ENCODE results near the gene DHCR24. TPM values are rescaled to one million over a fixed set of nuclear protein-coding genes. Genes with fewer than 3 reads are reported as not detected.

The DHCR24 gene
- total and polyA plus RNA-seq, 2 experiments from 2014 or later, result 124 to 453 TPM

- no peaks in the 10 kb centered on the region for H3K27me3 Mint-ChIP-seq (ENCODE audit: insufficient read depth, low read depth, poor library complexity)
- H3K36me3 Mint-ChIP-seq (ENCODE audit: low read depth), result peaks cover 13% of the 10 kb centered on the region; the same call in 2 of the 3 replicates
- Histone ChIP-seq H3K9me2 (ENCODE audit: insufficient read depth) (no peaks in the 10 kb centered on the region), H3K4me1 (ENCODE audit: insufficient read depth) (no peaks in the 10 kb centered on the region), H3F3A (replicated peaks; ENCODE audit: low read depth) (no peaks in the 10 kb centered on the region), H3K27ac (ENCODE audit: low read depth) (no peak overlapping the region), H2AFZ (no peak overlapping the region), H3K4me3 (no peak overlapping the region), H3K4me2 (no peak overlapping the region), H3K27me3 (ENCODE audit: insufficient read depth) (no peaks in the 10 kb centered on the region), H3K79me2 (replicated peaks; ENCODE audit: insufficient read depth) (no peaks in the 10 kb centered on the region), H4K20me1 (replicated peaks; ENCODE audit: insufficient read depth) (no peaks in the 10 kb centered on the region), H3K36me3 (ENCODE audit: insufficient read depth) (no peaks in the 10 kb centered on the region)
- H3K4me1 Mint-ChIP-seq, result no peaks in the 10 kb centered on the region
- peaks cover 32% of the 10 kb centered on the region for H3K9me3 Mint-ChIP-seq
- ATAC-seq, result no peak
- H3K4me3 Mint-ChIP-seq, result no peak overlapping the region
- TF ChIP-seq ZNF462 (CRISPR knock-in tag; IDR thresholded peaks at IDR 0.05) (no peak), JUNB (IDR thresholded peaks at IDR 0.05; ENCODE audit: unreplicated experiment) (no peak), POLR2AphosphoS5 (IDR thresholded peaks at IDR 0.05; ENCODE audit: low read depth) (no peak), NANOG (IDR thresholded peaks at IDR 0.05; ENCODE audit: borderline replicate concordance) (no peak), ZNF114 (CRISPR knock-in tag; IDR thresholded peaks at IDR 0.05) (no peak), CREB1 (CRISPR knock-in tag; IDR thresholded peaks at IDR 0.05; ENCODE audit: low read depth) (no peak), STAT1 (IDR thresholded peaks at IDR 0.05; ENCODE audit: unreplicated experiment) (no peak), CTCF (conservative IDR thresholded peaks at IDR 0.05; ENCODE audit: low read depth in 2 of 2) (no peak), ZNF331 (CRISPR knock-in tag; IDR thresholded peaks at IDR 0.05; ENCODE audit: low read depth) (no peak), ETS1 (IDR thresholded peaks at IDR 0.05) (no peak), EZH2 (IDR thresholded peaks at IDR 0.05; ENCODE audit: low read depth, unreplicated experiment) (no peak), EZH2phosphoT487 (IDR thresholded peaks at IDR 0.05; ENCODE audit: unreplicated experiment) (no peak), REST (IDR thresholded peaks at IDR 0.05; ENCODE audit: unreplicated experiment) (no peak)
- H3K27ac Mint-ChIP-seq, result no peak overlapping the region
- no peak for DNase-seq (ENCODE audit: low spot score)
These were observed 44.4 kb upstream of the DHCR24 start for GRCh38 chr1:54931275-54931840.
